Mesothelial cell of epicardium (in vitro differentiated cells): ENCODE results near the gene LPIN3. TPM values are rescaled to one million over a fixed set of nuclear protein-coding genes. Genes with fewer than 3 reads are reported as not detected.

Experiments
- DNase-seq, 2 experiments: peaks; one replicate each; pipeline ENCODE4 v3.0.0; 2021; ENCODE audit warnings: low spot score in 2 of 2; ENCODE audit not compliant: unreplicated experiment in 2 of 2
- H3K27ac Mint-ChIP-seq: 2 replicates; pipeline ENCODE4 v1.8.0; 2021; ENCODE audit warnings: mixed read lengths
- H3K27me3 Mint-ChIP-seq: 2 replicates; pipeline ENCODE4 v1.8.0; 2021; ENCODE audit warnings: low read depth, mixed read lengths
- H3K36me3 Mint-ChIP-seq: 2 replicates; pipeline ENCODE4 v1.8.0; 2021; ENCODE audit warnings: mixed read lengths
- H3K4me1 Mint-ChIP-seq: 2 replicates; pipeline ENCODE4 v1.8.0; 2021; ENCODE audit warnings: mixed read lengths
- H3K4me3 Mint-ChIP-seq: 2 replicates; pipeline ENCODE4 v1.8.0; 2021; ENCODE audit warnings: mild to moderate bottlenecking, moderate library complexity, mixed read lengths
- H3K9me3 Mint-ChIP-seq: 2 replicates; pipeline ENCODE4 v1.8.0; 2021; ENCODE audit warnings: mixed read lengths
- CTCF ChIP-seq: fragments of 200-600 bp; sonication (generic); IDR thresholded peaks from one replicate; pipeline ENCODE4 v1.5.0; 2021; ENCODE audit warnings: antibody characterized with exemption; ENCODE audit not compliant: unreplicated experiment
- total RNA-seq: library from RNA; stranded (reverse); gene quantifications from 3 replicates; pipeline ENCODE4 v1.2.1, GENCODE V29; 2021

The LPIN3 gene
- total RNA-seq, 1 donor from 2014 or later, result 21.3 TPM

GRCh38 chr20:41406353-41406752 lies 65.7 kb downstream of the LPIN3 start:
- no peaks in the 10 kb centered on the region for H3K9me3 Mint-ChIP-seq
- no peak for TF ChIP-seq CTCF
- no peak overlapping the region for H3K4me3 Mint-ChIP-seq

GRCh38 chr20:41406896-41407444 lies 66.3 kb downstream of the LPIN3 start:
- no peaks in the 10 kb centered on the region for H3K9me3 Mint-ChIP-seq
- TF ChIP-seq CTCF, result no peak
- no peak overlapping the region for H3K27ac Mint-ChIP-seq

More at GRCh38 chr20:41406353-41406752, 65.7 kb downstream of the LPIN3 start:
- H3K27ac Mint-ChIP-seq, result no peak overlapping the region
- no peaks in the 10 kb centered on the region for H3K27me3 Mint-ChIP-seq
- no peaks in the 10 kb centered on the region for H3K4me1 Mint-ChIP-seq
- H3K36me3 Mint-ChIP-seq, result peaks cover 45% of the 10 kb centered on the region
- DNase-seq, result no peak

GRCh38 chr20:41407607-41408006 lies 67.0 kb downstream of the LPIN3 start:
- TF ChIP-seq CTCF, result no peak
- peaks cover 42% of the 10 kb centered on the region for H3K36me3 Mint-ChIP-seq

More at GRCh38 chr20:41406896-41407444, 66.3 kb downstream of the LPIN3 start:
- no peak overlapping the region for H3K4me3 Mint-ChIP-seq
- DNase-seq, result no peak
- no peaks in the 10 kb centered on the region for H3K27me3 Mint-ChIP-seq
- peaks cover 44% of the 10 kb centered on the region for H3K36me3 Mint-ChIP-seq
- H3K4me1 Mint-ChIP-seq, result peaks cover 1% of the 10 kb centered on the region

GRCh38 chr20:41408156-41408794 lies 67.7 kb downstream of the LPIN3 start:
- TF ChIP-seq CTCF, result no peak
- no peaks in the 10 kb centered on the region for H3K27me3 Mint-ChIP-seq
- H3K27ac Mint-ChIP-seq, result no peak overlapping the region
- no peak overlapping the region for H3K4me3 Mint-ChIP-seq
- H3K4me1 Mint-ChIP-seq, result peaks cover 4% of the 10 kb centered on the region
- H3K9me3 Mint-ChIP-seq, result no peaks in the 10 kb centered on the region
- no peak for DNase-seq
- H3K36me3 Mint-ChIP-seq, result peaks cover 43% of the 10 kb centered on the region

More at GRCh38 chr20:41407607-41408006, 67.0 kb downstream of the LPIN3 start:
- Mint-ChIP-seq H3K27ac (no peak overlapping the region), H3K27me3 (no peaks in the 10 kb centered on the region), H3K4me3 (no peak overlapping the region), H3K9me3 (no peaks in the 10 kb centered on the region), H3K4me1 (peaks cover 4% of the 10 kb centered on the region)
- DNase-seq, result no peak

GRCh38 chr20:41408986-41409385 lies 68.4 kb downstream of the LPIN3 start:
- Mint-ChIP-seq H3K36me3 (peaks cover 46% of the 10 kb centered on the region), H3K9me3 (no peaks in the 10 kb centered on the region)

More at GRCh38 chr20:41408986-41409385, 68.4 kb downstream of the LPIN3 start:
- Mint-ChIP-seq H3K27me3 (no peaks in the 10 kb centered on the region), H3K4me3 (no peak overlapping the region), H3K27ac (no peak overlapping the region), H3K4me1 (peaks cover 4% of the 10 kb centered on the region)
- TF ChIP-seq CTCF, result no peak
- DNase-seq, result no peak

Other genes with a start within 250 kb of the LPIN3 start
- gene PLCG1, start 203.3 kb upstream of the LPIN3 start, total RNA-seq, result 286 to 307 TPM (median 301 TPM) in 3 replicates
- 13.9 to 18.3 TPM (median 17.6 TPM) in 3 replicates for gene ZHX3, start 23.1 kb upstream of the LPIN3 start, total RNA-seq
- 5.0 to 5.6 TPM (median 5.2 TPM) in 3 replicates for gene EMILIN3, start 26.0 kb downstream of the LPIN3 start, total RNA-seq